Measurements from ENCODE around the gene GEMIN8. TPM values are rescaled to one million over a fixed set of nuclear protein-coding genes. Genes with fewer than 3 reads are reported as not detected.
A peak's percentile ranks its signal among the peaks of the same experiment; 100 is the strongest.

Gene GEMIN8
- total RNA-seq, 2 experiments from 2014 or later, result 14.3 to 16.0 TPM

- no peak for DNase-seq
- Mint-ChIP-seq H3K4me3 (no peak overlapping the region), H3K36me3 (ENCODE audit: low read depth) (no peaks in the 10 kb centered on the region), H3K27ac (no peak overlapping the region), H3K9me3 (no peaks in the 10 kb centered on the region), H3K27me3 (peaks cover 17% of the 10 kb centered on the region), H3K4me1 (peaks cover 3% of the 10 kb centered on the region)
- ChIA-PET CTCF (interaction anchor here (1.1 kb wide), 1 partner anchor 490 kb away, joined by 3 read pairs; no protein-coding TSS in a partner anchor), POLR2A (interaction anchor here (1.1 kb wide), 1 partner anchor 9 kb away, joined by 3 read pairs; the partner anchor contains the start of gene GEMIN8)
Measured at GRCh38 chrX:14038375-14039085, 8.8 kb upstream of the GEMIN8 start.

DNA sequence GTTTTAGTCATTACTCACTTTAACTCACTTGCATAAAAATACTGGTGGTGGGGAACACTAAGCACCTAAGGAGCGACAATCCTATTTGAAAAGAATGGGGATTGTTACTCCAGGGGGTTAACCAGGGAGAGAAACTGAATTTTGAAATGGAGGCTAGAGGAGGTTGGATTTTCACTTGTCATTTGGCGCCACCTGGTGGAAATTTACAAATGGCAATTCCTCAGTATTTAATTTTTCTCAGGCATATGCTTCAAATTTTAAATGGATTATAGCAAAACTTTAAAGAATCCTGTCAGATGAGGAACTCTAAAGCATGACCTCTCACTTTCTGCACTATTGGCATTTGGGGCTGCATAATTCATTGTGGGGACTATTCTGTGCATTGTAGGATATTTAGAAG, 2.7 kb upstream of the GEMIN8 start:
- POLR2A ChIA-PET, result no interaction called here
- Mint-ChIP-seq H3K4me1 (peaks cover 39% of the 10 kb centered on the region), H3K4me3 (no peak overlapping the region), H3K27me3 (peaks cover 15% of the 10 kb centered on the region), H3K9me3 (no peaks in the 10 kb centered on the region), H3K27ac (no peak overlapping the region), H3K36me3 (ENCODE audit: low read depth) (peaks cover 2% of the 10 kb centered on the region)
- CTCF ChIA-PET, result interaction anchor here (0.6 to 2.7 kb wide), 13 partner anchors 252 to 544 kb away, joined by 3 to 19 read pairs (median 3); partner anchors contain the start of genes OFD1, TCEANC and TRAPPC2
- peak; percentile 56 for DNase-seq

GRCh38 chrX:14030174-14030530, 460 bp upstream of the GEMIN8 start:
- no peak for DNase-seq
- H3K27ac Mint-ChIP-seq, result peak overlapping the region; percentile 98
- peaks cover 47% of the 10 kb centered on the region for H3K4me1 Mint-ChIP-seq
- H3K36me3 Mint-ChIP-seq (ENCODE audit: low read depth), result peaks cover 7% of the 10 kb centered on the region
- peaks cover 7% of the 10 kb centered on the region for H3K27me3 Mint-ChIP-seq
- CTCF ChIA-PET, result interaction anchor here (0.7 to 1.2 kb wide), 3 partner anchors 384 to 1113 kb away, joined by 3 to 6 read pairs (median 3); no protein-coding TSS in a partner anchor
- no peaks in the 10 kb centered on the region for H3K9me3 Mint-ChIP-seq
- H3K4me3 Mint-ChIP-seq, result peak overlapping the region; percentile 99
- POLR2A ChIA-PET, result interaction anchor here (0.8 to 2.6 kb wide), 9 partner anchors 9 to 1075 kb away, joined by 3 to 23 read pairs (median 3); partner anchors contain the start of genes OFD1, TCEANC and TRAPPC2

GRCh38 chrX:14029039-14029424, 660 bp downstream of the GEMIN8 start:
- POLR2A ChIA-PET, result interaction anchor here (0.9 to 2.6 kb wide), 10 partner anchors 273 to 468 kb away, joined by 3 to 23 read pairs (median 4); partner anchors contain the start of genes OFD1, TCEANC and TRAPPC2
- H3K4me1 Mint-ChIP-seq, result peaks cover 47% of the 10 kb centered on the region

DNA sequence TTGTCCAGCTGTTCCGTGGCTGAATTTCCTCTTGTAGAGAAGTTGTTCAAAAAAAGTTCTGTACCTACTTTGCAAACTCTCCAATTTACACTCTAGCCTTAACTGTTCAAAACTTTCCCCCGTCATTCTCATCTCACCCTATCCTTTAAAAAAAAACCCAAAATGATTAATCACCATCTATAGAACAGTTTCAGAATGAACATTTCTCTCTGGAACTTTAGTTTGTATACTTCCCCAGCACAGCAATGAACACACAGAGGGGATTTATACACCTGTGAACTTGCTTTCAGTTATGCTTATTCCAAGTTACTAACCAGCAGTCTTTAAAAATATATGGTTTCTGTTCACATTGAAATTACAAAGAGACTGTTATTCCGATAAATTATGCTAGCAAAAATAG, 1.2 kb downstream of the GEMIN8 start:
- Mint-ChIP-seq H3K4me3 (peak overlapping the region; percentile 99), H3K27ac (peak overlapping the region; percentile 98), H3K36me3 (ENCODE audit: low read depth) (peaks cover 7% of the 10 kb centered on the region), H3K27me3 (no peaks in the 10 kb centered on the region), H3K9me3 (no peaks in the 10 kb centered on the region), H3K4me1 (peaks cover 44% of the 10 kb centered on the region)
- DNase-seq, result no peak
- ChIA-PET CTCF (interaction anchor here (1.3 kb wide), 2 partner anchors 17 to 278 kb away, joined by 3 read pairs; no protein-coding TSS in a partner anchor), POLR2A (interaction anchor here (1.0 to 2.6 kb wide), 4 partner anchors 286 to 375 kb away, joined by 3 to 23 read pairs (median 10); partner anchors contain the start of genes OFD1, TCEANC and TRAPPC2)

More at GRCh38 chrX:14029039-14029424, 660 bp downstream of the GEMIN8 start:
- Mint-ChIP-seq H3K27ac (peak overlapping the region; percentile 98), H3K9me3 (no peaks in the 10 kb centered on the region), H3K4me3 (peak overlapping the region; percentile 99), H3K27me3 (peaks cover 3% of the 10 kb centered on the region), H3K36me3 (ENCODE audit: low read depth) (peaks cover 7% of the 10 kb centered on the region)
- DNase-seq, result no peak
- CTCF ChIA-PET, result interaction anchor here (0.8 to 1.3 kb wide), 4 partner anchors 18 to 1114 kb away, joined by 3 read pairs; no protein-coding TSS in a partner anchor

- POLR2A ChIA-PET, result interaction anchor here (1.1 kb wide), 1 partner anchor 375 kb away, joined by 4 read pairs; the partner anchor contains the start of gene TCEANC
- no peak for DNase-seq
- CTCF ChIA-PET, result interaction anchor here (0.8 to 1.3 kb wide), 3 partner anchors 277 to 1081 kb away, joined by 3 to 4 read pairs (median 3); no protein-coding TSS in a partner anchor
- Mint-ChIP-seq H3K9me3 (no peaks in the 10 kb centered on the region), H3K4me3 (no peak overlapping the region), H3K4me1 (peaks cover 37% of the 10 kb centered on the region), H3K36me3 (ENCODE audit: low read depth) (peaks cover 7% of the 10 kb centered on the region), H3K27ac (peak overlapping the region; percentile 37), H3K27me3 (no peaks in the 10 kb centered on the region)
Measured at GRCh38 chrX:14027511-14028019, 2.1 kb downstream of the GEMIN8 start.

- POLR2A ChIA-PET, result interaction anchor here (1.1 kb wide), 1 partner anchor 374 kb away, joined by 4 read pairs; the partner anchor contains the start of gene TCEANC
- no peaks in the 10 kb centered on the region for H3K9me3 Mint-ChIP-seq
- H3K27ac Mint-ChIP-seq, result peak overlapping the region; percentile 37
- H3K36me3 Mint-ChIP-seq (ENCODE audit: low read depth), result peaks cover 7% of the 10 kb centered on the region
- CTCF ChIA-PET, result interaction anchor here (0.8 to 1.3 kb wide), 3 partner anchors 276 to 1080 kb away, joined by 3 to 4 read pairs (median 3); no protein-coding TSS in a partner anchor
- no peaks in the 10 kb centered on the region for H3K27me3 Mint-ChIP-seq
- peak; percentile 28 for DNase-seq
- peaks cover 32% of the 10 kb centered on the region for H3K4me1 Mint-ChIP-seq
- peak overlapping the region; percentile 35 for H3K4me3 Mint-ChIP-seq
Measured at GRCh38 chrX:14027036-14027435, 2.7 kb downstream of the GEMIN8 start.

- POLR2A ChIA-PET, result interaction anchor here (1.2 kb wide), 1 partner anchor 11 kb away, joined by 3 read pairs; no protein-coding TSS in a partner anchor
- Mint-ChIP-seq H3K36me3 (ENCODE audit: low read depth) (peaks cover 7% of the 10 kb centered on the region), H3K4me1 (peaks cover 27% of the 10 kb centered on the region), H3K27me3 (no peaks in the 10 kb centered on the region), H3K4me3 (no peak overlapping the region), H3K9me3 (no peaks in the 10 kb centered on the region), H3K27ac (no peak overlapping the region)
- no peak for DNase-seq
- CTCF ChIA-PET, result interaction anchor here (1.1 kb wide), 1 partner anchor 1079 kb away, joined by 4 read pairs; no protein-coding TSS in a partner anchor
Measured at GRCh38 chrX:14026121-14026520, 3.6 kb downstream of the GEMIN8 start.

- no peak overlapping the region for H3K4me3 Mint-ChIP-seq
- peaks cover 5% of the 10 kb centered on the region for H3K4me1 Mint-ChIP-seq
- H3K27me3 Mint-ChIP-seq, result no peaks in the 10 kb centered on the region
- POLR2A ChIA-PET, result no interaction called here
- CTCF ChIA-PET, result no interaction called here
- H3K9me3 Mint-ChIP-seq, result no peaks in the 10 kb centered on the region
- DNase-seq, result no peak
- H3K36me3 Mint-ChIP-seq (ENCODE audit: low read depth), result peaks cover 6% of the 10 kb centered on the region
- no peak overlapping the region for H3K27ac Mint-ChIP-seq
Measured at GRCh38 chrX:14022019-14022418, 7.7 kb downstream of the GEMIN8 start.

DNA sequence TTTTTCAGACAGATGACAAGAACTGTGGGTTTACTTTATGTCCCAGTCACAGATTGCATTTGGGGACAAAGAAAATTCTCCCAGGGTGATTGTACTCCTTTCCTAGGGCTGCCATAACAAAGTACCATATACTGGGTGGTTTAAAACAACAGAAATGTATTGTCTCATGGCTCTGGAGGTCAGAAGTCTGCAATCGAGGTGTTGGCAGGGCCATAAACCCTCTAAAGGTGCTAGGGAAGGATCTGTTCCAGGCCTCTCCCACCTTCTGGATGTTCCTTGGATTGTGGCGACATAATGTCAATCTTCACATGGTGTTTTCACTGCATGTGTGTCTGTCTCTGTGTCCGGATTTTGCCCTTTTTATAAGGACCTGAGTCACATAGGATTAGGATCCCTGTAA, 12.3 kb downstream of the GEMIN8 start:
- Mint-ChIP-seq H3K27ac (no peak overlapping the region), H3K9me3 (no peaks in the 10 kb centered on the region), H3K27me3 (no peaks in the 10 kb centered on the region), H3K4me3 (no peak overlapping the region), H3K4me1 (no peaks in the 10 kb centered on the region), H3K36me3 (ENCODE audit: low read depth) (peaks cover 16% of the 10 kb centered on the region)
- ChIA-PET CTCF (no interaction called here), POLR2A (no interaction called here)
- DNase-seq, result no peak

- DNase-seq, result no peak
- CTCF ChIA-PET, result no interaction called here
- no peak overlapping the region for H3K4me3 Mint-ChIP-seq
- POLR2A ChIA-PET, result interaction anchor here (1.0 kb wide), 1 partner anchor 10 kb away, joined by 3 read pairs; no protein-coding TSS in a partner anchor
- H3K27ac Mint-ChIP-seq, result no peak overlapping the region
- no peaks in the 10 kb centered on the region for H3K27me3 Mint-ChIP-seq
- H3K36me3 Mint-ChIP-seq (ENCODE audit: low read depth), result peaks cover 16% of the 10 kb centered on the region
- H3K9me3 Mint-ChIP-seq, result no peaks in the 10 kb centered on the region
- H3K4me1 Mint-ChIP-seq, result no peaks in the 10 kb centered on the region
Measured at GRCh38 chrX:14015941-14016340, 13.8 kb downstream of the GEMIN8 start.

DNA sequence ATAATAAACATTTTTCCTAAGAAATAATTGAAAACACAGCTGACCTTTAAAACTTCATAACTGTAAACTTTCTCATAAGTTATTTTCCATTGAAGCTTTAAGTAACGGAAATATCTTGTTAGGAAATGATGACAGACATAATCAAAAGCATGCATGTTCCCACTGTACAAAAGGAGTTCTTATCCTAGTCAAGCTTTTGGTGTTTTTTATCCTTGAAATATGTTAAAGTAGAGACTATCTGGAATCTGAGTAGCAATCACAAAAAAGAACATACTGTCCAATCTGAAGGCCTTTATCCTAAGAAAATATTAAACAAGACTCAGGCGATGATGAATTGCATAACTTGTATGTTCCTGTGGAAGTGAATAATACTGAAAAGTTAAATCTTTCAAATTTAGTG, 14.4 kb downstream of the GEMIN8 start:
- Mint-ChIP-seq H3K27ac (no peak overlapping the region), H3K9me3 (no peaks in the 10 kb centered on the region), H3K4me3 (no peak overlapping the region), H3K36me3 (ENCODE audit: low read depth) (peaks cover 16% of the 10 kb centered on the region), H3K4me1 (no peaks in the 10 kb centered on the region), H3K27me3 (no peaks in the 10 kb centered on the region)
- ChIA-PET POLR2A (interaction anchor here (1.0 kb wide), 1 partner anchor 10 kb away, joined by 3 read pairs; no protein-coding TSS in a partner anchor), CTCF (no interaction called here)
- no peak for DNase-seq

DNA sequence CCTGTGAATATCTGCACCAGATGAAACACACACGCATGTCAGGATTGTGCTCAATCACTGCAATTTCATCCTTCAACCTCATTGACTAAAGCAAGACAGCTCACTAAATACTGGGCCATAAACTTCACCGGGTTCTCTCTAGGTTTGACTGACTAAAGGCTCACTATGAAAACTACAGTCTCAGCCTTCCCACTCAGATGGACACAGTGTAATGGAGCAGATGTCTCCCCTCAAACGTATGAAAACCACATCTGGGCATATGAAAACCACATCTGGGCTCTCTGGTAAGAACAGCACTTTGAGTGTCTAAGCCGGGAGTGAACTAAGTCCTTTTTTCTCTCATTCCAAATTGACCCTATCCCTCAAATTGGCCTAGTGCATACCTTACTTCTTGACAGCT, 15.2 kb downstream of the GEMIN8 start:
- Mint-ChIP-seq H3K9me3 (no peaks in the 10 kb centered on the region), H3K4me3 (no peak overlapping the region), H3K4me1 (no peaks in the 10 kb centered on the region), H3K27me3 (no peaks in the 10 kb centered on the region), H3K36me3 (ENCODE audit: low read depth) (peaks cover 16% of the 10 kb centered on the region), H3K27ac (no peak overlapping the region)
- ChIA-PET CTCF (no interaction called here), POLR2A (no interaction called here)
- no peak for DNase-seq

All from activated CD4-positive, alpha-beta memory T cell treated with anti-CD3 and anti-CD28 coated beads, Interleukin-2, amount 10 ng/mL, durations not matched to agents 7 days and 5 days (primary cell).